GM18870 (cell line): ENCODE results near the gene IPO13.

Source experiments
- ATAC-seq: cut with Tn5 transposase; IDR thresholded peaks from one replicate; pipeline ENCODE4 v1.9.1; 2021; ENCODE audit warnings: moderate library complexity; ENCODE audit not compliant: unreplicated experiment

Gene IPO13

DNA sequence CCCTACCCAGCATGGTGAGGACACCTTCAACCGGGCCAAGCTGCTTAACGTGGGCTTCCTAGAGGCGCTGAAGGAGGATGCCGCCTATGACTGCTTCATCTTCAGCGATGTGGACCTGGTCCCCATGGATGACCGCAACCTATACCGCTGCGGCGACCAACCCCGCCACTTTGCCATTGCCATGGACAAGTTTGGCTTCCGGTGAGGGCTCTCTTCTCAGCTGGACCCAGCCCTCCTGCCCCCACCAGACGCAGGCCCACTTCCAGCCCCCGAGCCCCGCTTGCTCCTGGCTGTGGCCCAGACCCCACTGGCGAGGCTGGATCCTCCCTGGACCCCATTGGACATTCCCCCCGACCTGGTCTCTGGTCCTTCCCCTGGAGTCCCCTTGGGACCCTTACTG is 38.1 kb downstream of the IPO13 start:
- ATAC-seq: no peak

DNA sequence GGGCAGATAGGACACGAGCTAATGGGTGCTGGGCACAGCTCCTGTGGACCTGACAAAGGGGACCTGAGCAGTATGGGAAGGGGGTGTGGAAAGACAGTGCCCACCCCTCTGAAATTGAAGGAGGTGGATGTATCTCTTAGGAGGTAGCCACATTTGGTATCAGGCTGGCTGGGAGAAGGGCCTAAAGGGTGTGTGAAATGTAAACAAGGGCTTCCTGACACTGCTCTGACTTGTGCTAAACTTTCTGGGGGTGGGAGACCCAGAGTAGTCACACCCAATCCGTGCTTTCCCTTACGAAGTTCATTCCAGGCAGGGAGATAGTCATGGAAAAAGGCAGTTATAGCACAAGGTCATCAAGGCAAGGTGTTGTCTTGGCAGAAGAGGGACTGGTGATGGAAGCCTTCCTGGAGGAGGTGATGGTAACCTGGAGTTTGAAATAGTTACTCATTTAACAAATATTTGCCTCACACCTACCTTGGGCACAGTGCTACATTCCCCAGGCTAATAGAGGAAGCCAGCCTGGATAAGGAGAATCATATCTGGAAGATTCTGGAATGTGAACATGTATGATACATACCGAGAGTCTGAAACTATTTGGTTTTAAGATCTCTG is 39.3 kb downstream of the IPO13 start:
- ATAC-seq: no peak

DNA sequence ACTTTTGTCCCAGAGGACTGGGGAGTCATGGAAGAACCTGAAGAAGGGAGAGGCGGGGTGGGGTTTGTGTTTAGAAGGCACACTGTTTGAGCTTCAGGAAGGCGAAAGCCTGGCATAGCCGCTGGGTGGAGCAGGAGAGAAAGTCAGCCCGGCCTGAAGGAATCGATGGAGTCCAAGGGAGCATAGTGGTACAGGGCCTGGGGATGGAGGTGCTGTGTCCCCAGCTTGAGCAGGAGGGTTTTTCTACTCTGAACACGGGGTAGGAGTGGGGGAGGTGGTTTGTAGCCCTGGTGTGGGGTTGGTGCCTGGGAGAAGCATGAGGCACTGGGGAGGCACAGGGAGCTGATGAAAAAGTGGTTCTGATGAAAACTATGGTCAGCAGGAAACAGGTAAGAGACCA is 40.0 kb downstream of the IPO13 start:
- no peak for ATAC-seq

DNA sequence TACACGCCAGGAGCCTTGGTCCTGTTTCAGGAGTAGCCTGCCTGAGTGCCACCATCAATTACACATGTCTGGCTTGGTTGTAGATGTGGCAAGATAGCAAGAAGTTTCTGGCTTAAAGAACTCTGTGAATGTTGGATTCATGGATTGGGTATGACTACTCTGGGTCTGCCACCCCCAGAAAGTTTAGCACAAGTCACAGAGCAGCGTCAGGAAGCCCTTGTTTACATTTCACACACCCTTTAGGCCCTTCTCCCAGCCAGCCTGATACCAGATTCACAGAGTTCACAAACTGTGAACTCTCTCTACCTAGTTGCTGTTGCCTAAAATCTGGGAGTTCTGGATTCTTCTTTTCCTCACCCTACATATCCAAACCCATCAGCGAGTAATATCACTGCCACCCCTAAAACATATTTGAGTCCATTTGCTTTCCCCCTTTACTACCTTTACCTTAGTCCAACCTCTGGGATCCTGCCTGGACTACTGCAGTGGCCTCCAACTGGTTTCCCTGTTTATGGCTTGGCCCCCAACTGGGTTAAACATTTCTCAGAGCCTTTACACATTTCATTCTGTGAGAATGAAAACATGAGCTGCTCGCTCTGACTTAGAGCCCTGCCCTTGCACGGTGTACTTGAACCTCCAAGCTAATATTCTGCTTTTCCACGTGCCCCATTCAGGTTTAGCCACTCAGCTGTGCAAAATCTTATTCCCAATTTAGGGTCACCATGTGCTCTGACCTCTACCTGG is 40.6 kb downstream of the IPO13 start:
- ATAC-seq: no peak

DNA sequence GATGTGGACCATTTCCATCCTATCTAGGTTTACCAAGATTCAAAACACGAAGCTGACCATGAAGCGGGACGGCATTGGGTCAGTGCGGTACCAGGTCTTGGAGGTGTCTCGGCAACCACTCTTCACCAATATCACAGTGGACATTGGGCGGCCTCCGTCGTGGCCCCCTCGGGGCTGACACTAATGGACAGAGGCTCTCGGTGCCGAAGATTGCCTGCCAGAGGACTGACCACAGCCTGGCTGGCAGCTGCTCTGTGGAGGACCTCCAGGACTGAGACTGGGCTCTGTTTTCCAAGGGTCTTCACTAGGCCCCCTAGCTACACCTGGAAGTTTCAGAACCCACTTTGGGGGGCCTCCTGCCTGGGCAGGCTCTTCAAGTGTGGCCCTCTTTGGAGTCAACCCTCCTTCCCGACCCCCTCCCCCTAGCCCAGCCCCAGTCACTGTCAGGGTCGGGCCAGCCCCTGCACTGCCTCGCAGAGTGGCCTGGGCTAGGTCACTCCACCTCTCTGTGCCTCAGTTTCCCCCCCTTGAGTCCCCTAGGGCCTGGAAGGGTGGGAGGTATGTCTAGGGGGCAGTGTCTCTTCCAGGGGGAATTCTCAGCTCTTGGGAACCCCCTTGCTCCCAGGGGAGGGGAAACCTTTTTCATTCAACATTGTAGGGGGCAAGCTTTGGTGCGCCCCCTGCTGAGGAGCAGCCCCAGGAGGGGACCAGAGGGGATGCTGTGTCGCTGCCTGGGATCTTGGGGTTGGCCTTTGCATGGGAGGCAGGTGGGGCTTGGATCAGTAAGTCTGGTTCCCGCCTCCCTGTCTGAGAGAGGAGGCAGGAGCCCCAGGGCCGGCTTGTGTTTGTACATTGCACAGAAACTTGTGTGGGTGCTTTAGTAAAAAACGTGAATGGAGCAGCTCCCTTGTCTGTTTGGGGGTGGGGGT is 43.8 kb downstream of the IPO13 start:
- ATAC-seq: no peak

DNA sequence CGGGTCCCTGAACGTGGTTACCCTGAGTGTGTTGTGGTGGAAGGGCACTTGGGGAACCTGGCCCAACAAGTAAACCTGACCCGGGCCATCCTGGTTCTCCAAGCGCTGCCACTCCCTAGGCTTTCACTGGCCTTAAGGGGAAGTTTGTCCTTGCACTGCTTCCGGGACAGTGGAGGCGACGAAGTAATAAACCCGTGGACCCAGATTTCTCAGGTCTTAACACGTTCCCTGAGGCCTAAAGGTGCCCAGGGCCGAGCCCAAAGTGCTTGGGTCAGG is 44.4 kb downstream of the IPO13 start:
- no peak for ATAC-seq

DNA sequence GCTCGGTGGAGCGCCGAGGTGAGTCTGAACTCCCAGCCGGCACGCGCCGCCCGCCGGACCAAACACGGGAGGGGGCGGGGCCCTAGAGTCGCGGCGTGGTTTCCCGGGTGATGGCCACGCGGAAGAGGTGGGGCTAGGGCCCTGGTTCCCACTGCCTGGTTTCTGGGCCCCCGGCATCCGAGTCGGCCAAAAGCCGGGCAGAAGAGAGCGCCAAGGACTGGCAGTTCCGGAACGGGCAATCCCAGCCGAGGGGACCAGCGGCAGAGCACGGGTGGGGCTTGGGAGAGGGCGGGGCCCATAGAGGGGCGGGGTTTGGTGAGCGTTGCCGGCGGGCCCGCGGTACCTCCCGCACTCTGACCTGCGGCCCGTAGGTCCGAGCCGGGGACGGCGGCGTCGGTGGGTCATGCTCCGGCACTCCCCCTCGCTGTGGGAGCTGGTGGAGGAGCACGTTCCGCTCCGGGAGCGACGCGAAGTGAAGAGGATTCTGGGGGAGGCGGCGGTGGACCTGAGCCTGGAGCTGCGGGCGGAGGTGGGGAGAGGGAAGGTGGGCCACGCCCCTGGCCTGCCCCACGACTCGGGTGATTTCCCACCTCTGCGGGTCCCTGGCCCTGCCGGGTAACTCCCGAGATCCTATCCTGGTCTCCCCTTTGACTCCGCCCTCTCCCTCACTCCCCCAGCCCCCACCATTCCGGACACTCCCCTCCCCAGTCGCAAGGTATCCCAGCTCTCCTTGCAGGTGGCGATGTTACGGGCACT is 44.9 kb downstream of the IPO13 start, which contains the start of gene CCDC24:
Gene CCDC24, plus strand, starts transcription at position 124 of the 756 bp plus-strand sequence. Its CDS starts 280 bp downstream, at position 404.
- peak; percentile 40 for ATAC-seq

DNA sequence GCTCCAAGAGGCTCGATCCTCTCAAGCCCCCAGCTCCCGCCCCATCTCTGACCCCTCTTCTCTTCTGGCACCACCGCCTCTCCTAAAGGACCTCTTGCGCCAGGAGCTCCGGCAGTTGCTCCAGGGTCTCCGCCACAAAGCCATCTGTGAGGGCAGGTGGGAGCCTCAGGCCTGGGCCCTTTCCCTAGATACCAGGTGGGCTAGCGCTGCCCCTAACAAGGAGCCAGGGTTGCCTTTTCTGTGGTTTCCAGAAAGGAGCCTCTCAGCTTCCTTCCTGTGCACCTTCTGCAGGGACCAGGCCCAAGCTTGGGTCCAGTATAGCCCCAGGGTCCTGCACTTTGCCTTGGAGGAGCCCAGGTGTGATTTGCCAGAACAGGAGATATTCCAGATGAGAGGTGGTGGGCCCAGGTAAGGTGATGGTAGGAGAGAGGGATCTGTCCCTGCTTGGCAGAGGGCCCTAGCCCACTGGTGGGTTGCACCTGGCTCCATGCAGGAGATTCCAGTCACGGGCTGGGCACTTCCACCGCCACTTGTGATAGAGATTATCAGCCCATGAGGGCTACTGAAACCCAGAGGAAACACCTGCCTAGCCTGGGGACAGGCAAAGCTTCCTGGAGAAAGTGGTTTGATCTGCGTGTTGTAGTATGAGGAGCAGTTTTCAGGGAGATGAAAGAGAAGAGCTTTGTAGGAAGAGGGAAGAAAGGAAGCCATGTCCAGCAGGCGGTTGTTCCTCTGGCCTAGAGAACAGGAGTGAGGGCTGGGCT is 45.7 kb downstream of the IPO13 start:
- no peak for ATAC-seq

DNA sequence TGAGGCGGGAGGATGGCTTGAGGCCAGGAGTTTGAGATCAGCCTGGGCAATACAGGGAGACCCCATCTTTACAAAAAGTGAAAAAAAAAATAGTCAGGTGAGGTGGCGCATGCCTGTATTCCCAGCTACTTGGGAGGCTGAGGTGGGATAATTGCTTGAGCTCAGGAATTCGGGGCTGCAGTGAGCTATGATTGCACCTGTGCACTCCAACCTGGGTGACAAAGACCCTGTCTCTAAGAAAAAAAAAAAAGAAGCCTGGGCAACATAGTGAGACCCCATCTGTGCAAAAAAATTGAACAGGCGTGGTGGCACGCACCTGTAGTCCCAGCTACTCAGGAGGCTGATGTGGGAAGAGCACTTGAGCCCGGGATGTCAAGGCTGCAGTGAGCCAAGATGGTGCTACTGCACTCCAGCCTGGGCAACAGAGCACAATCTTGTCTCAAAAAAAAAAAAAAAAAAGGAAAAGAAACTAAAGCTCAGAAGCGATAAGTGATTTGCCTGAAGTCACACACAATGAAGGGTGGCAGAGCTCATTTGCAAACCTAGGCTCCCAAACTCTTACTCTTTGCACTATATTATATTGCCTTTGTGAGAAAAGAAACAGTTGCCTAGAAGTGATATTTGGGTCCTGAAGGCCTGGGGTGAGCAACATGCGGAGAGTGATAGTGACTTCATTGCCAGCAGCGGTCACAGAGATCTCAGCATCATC is 46.6 kb downstream of the IPO13 start:
- ATAC-seq: no peak

DNA sequence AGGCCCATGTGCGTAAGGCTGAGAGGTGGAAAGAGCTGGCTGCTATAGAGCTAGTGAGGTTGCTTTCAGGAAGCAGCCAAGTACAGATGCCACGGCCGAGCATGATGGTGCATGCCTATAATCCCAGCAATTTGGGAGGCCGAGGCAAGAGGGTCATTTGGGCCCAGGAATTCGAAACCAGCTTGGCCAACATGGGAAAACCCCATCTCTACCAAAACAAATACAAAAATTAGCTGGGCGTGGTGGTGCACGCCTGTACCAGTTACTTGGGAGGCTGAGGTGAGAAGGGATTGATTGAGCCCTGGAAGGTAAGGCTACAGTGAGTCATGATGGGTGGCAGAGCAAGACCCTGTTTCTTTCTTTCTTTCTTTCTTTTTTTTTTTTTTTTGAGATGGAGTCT is 47.3 kb downstream of the IPO13 start:
- no peak for ATAC-seq

DNA sequence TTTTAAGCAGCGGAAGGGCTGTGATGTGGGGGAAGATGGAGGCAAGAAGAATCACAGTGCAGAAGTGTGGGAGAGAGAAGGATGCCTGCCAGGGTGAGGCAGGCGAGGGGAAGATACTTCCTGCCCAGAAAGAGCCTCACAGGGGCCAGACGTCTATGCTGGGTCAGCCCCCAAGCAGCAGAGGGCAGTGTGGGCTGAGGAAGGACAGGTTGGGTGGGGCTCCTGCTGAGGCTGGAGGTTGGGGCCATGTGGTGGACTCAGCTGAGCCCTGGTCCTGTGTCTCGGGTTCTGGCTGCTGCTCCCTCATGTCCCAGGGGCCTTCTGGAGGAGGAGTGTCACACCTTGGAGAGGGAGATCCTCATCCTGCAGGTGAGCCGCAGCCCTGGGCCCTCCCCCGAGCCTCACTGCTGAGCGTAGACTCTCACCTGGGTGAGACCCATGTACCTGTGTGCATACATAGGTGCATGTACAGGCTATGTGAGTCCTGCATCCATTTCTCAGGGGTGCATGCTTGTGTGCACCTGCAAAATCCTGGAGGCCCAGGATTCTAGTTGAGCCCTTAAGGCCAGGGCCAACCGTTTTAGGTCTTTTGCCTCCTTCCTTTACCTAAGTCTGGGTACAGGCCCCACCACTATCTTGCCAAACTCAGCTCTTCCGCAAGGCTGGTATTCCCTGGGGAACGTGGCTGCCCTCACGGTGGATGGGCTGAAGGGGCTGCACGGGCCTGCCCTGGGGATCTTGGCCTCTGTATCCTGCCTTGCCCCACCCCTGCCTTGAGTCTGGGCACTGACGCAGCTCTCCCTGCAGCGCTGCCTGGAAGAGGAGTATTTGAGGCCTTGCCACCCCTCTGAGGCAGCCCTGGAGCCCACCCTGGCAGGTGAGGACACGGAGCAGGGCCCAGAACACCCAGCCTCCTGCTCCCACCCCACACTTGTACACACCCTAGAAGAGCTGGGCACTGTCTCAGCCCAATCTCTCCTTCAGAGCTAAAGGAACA is 48.3 kb downstream of the IPO13 start:
- no peak for ATAC-seq

DNA sequence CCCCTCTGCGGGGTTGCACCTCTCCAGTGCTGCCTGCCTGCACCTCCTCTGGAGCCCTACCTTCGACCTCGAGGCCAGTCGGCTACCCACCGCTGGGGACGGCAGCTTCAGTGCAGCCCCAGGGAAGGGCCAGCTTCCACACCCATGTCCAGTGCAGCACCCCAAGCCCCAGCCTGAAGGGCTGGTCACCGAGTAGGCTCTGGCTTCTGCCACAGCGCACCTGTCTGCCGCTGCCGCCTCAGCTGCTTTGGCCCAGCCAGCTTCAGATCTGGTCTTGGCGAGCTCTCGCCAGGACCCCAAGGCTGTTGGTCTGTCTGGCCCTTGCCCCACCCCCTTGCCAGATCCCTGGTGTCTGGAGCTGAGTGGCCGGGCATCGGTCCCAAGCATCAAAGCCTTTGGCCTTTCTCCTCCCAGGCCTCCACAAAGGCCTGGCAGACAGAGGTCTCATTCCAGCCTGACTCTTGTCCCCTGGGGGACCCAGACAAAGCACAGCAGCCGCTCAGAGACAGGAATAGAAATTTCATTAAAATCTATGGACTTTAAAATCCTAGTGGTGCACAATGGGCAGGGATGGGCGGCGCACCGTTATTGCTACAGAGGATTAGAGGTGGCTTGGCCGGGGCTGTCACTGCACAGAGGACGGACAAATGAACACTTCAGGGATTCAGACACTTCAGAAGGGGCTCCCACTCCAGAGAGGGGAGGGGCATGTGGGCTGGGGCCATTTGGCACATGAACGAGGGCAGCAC is 49.4 kb downstream of the IPO13 start:
- no peak for ATAC-seq

DNA sequence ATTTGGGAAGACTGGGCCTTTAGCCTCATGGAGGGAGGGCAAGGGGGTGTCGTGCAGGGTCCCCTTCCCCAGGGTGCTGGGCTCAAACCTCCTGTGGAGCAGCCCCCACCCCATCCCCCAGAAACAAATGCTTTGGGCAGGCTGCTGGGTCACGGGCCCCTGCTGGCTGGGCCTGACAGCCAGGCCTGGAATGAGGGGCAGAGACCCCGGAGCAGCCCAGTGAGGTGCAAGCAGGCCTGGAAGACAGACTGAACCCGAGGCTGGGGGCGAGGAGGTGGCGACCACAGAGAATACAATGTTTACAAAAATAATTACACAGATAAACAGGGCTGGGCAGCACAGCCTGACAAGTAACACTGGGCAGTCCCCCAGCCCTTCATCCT is 50.0 kb downstream of the IPO13 start:
- ATAC-seq: no peak

DNA sequence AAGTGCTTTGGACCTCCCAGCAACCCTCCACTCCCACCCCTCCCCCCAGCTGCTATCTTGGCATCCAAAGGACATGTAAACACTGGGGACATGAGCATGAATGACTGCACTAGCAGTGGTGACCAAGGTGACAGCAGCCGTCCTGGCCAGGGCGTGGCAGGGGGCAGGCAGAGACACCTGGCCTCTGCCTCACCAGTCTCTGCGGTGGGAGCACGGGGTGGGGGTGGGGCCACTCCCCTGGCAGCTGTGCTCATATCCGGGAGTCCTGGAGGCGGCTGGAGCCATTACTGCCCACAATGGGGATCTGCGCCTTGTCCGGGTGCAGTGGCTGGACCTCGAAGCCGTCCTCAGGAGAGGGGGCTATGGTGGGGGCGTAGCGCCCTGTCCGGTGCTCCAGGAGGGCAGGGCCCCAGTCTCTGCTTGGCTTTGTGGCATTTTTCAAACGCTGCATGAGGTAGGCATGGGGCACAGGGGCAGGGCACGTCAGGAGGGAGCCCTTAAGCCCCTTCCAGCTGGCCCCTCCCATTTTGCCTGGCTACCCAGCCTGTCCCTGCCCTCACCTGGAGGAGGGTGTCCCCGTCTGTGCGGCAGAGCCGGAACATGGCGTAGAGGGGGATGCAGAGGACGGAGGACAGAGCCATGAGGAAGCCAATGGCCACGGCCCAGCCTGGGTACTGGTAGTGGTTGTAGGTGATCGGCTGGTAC is 50.7 kb downstream of the IPO13 start:
- no peak for ATAC-seq

DNA sequence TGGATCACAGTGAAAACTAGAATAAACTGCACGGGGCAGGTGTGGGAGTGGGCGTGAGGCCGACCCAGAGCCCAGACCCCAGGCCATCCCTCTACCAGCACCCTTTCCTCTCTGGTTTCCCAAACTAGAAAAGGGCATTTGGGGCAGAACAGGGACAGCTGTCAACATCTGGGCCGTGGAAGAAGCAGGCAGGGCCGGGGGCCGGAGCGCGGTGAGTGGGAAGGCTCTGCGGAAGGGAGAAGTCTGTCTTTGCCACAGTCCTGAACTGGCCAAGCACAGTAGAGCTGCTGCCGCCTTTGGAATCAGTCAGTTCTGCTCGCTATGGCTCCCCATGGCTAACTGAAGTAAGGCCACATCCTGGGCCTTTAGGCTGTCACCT is 51.2 kb downstream of the IPO13 start:
- no peak for ATAC-seq

DNA sequence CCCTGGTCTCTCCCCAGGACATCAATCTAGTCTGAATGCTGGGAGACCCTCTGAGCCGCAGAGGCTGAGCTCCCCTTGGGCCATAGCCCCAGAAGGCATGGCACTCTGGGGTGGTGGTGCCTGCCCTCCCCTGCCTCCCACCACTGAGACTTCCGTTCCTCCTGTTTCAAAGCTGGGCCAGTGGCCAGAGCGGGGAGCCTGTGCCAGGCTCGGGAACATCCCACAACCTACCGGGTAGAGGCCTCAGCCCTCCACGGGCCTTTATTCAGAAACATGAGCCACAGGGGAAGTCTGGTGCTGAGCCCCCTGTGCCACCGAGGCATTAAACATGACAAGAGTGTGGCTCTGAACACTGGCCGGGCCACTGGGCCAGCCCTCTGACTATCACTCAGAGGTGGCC is 52.7 kb downstream of the IPO13 start:
- no peak for ATAC-seq

DNA sequence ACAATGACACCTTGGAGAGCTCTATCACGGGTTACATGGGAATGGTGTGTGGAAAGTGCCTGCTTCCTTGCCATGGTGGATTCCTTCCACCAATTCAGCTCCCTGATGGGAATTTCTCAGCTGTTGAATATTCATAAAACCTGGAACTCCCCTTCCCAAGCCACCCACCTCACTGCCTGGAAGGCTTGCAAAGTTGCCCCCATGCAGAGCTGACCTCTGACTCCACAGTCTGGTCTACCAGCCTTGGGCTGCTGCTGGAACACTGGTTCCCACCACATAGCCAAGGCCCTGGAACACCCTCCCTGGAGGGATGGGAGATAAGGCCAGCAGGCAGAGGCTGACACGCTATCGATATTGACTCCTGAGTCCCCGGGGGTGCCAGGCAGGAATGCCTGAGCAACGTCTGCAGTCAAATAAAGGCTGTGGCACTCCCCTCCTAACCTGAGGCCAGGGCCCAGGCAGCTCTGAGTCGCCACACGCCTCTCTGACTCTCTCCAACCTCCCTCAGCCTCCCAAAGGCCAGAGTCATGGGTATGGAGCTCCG is 53.4 kb downstream of the IPO13 start:
- ATAC-seq: no peak
